Measurements from ENCODE around the gene TSSK3. TPM values are rescaled to one million over a fixed set of nuclear protein-coding genes. Genes with fewer than 3 reads are reported as not detected.

Gene TSSK3
- total and polyA plus RNA-seq, 2 donors (not counting 1 experiment from before 2014, with no cell fraction given): 1.8 to 11.6 TPM

DNA sequence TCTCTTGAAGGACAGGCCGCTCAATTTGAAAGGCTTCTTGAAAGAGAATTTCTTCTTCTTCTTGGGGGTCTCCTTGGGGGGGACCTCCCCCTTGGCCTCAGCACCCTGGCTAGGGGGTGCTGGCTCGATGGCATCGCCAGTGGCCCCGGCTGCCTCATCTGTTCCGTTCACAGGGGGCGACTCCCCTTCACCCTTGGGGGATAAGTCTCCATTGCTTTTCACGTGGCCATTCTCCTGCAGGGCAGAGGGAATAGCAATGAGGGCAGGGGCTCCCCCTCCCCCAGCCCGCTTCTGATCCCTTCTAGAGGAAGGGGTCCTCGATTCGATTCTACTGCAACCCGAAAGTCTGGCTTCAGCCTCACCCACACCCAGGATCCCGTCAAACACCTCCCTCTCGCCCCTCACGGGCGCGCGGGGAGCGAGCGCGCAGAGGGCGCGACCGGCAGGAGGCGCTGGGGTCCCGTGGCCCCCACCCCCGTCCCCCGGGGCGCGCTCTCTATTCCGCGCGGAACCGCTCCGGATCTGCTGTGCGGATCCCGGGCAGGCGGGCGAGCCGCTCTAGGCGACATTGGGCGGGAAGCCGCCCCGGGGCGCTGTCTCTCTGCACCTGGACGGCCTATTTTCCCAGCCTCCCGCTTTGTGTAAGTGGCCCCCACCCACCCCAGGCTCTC, 27.3 kb upstream of the TSSK3 start:
- H3K27me3 Mint-ChIP-seq: no peaks in the 10 kb centered on the region
- H3K27ac Mint-ChIP-seq: peak overlapping the region; percentile 91
- ATAC-seq (ENCODE audit: low read depth) (peak; percentile 32), DNase-seq (peak; percentile 87)
- Histone ChIP-seq H3K27ac (ENCODE audit: low read length in 2 of 2) (peak overlapping the region; percentile 34 to 61), H3K4me2 (replicated peaks; ENCODE audit: low read depth, low read length, poor library complexity, severe bottlenecking) (peak overlapping the region; percentile 89), H3K9me3 (ENCODE audit: control extremely low read depth in 1 of 3, control insufficient read depth in 2 of 3, insufficient read depth in 1 of 3, low read length in 2 of 3) (no peaks in the 10 kb centered on the region), H3K27me3 (replicated peaks in 1 of 4; ENCODE audit: control extremely low read depth in 1 of 4, control insufficient read depth in 3 of 4, insufficient read depth in 4 of 4, low read length in 3 of 4) (no peaks in the 10 kb centered on the region), H4K20me1 (ENCODE audit: control insufficient read depth, insufficient read depth, low read length, poor library complexity, severe bottlenecking) (peaks cover 40% of the 10 kb centered on the region), H3K79me2 (ENCODE audit: control insufficient read depth, insufficient read depth, low read length) (peaks cover 15% of the 10 kb centered on the region), H3K4me3 (ENCODE audit: control extremely low read depth in 1 of 5, extremely low read depth in 1 of 5, insufficient read depth in 1 of 5, low read depth in 2 of 5, low read length in 4 of 5) (peak overlapping the region; percentile 5 to 78 (median 70)), H3K9ac (ENCODE audit: low read length) (peak overlapping the region; percentile 75), H3K36me3 (replicated peaks in 1 of 2; ENCODE audit: control extremely low read depth in 1 of 2, control insufficient read depth in 1 of 2, extremely low read depth in 1 of 2, insufficient read depth in 2 of 2, low read length in 1 of 2) (peaks cover 1 to 39% of the 10 kb centered on the region in 2 experiments), H2AFZ (ENCODE audit: insufficient read depth, low read depth, low read length, poor library complexity, severe bottlenecking) (peak overlapping the region; percentile 31), H3K4me1 (ENCODE audit: control insufficient read depth in 2 of 2, insufficient read depth in 2 of 2, low read length in 2 of 2) (peaks cover 55 to 57% of the 10 kb centered on the region in 2 donors)
- H3K4me1 Mint-ChIP-seq: peaks cover 58% of the 10 kb centered on the region
- H3K4me3 Mint-ChIP-seq: peak overlapping the region; percentile 93
- 5% methylated on average over 44 of the region's 46 CpGs for WGBS (ENCODE audit: insufficient coverage)
- TF ChIP-seq EZH2 (IDR thresholded peaks at IDR 0.05; ENCODE audit: borderline replicate concordance, insufficient read depth, low read depth, low read length, poor library complexity, severe bottlenecking): no peak
- TF ChIP-seq, protein P1, sequence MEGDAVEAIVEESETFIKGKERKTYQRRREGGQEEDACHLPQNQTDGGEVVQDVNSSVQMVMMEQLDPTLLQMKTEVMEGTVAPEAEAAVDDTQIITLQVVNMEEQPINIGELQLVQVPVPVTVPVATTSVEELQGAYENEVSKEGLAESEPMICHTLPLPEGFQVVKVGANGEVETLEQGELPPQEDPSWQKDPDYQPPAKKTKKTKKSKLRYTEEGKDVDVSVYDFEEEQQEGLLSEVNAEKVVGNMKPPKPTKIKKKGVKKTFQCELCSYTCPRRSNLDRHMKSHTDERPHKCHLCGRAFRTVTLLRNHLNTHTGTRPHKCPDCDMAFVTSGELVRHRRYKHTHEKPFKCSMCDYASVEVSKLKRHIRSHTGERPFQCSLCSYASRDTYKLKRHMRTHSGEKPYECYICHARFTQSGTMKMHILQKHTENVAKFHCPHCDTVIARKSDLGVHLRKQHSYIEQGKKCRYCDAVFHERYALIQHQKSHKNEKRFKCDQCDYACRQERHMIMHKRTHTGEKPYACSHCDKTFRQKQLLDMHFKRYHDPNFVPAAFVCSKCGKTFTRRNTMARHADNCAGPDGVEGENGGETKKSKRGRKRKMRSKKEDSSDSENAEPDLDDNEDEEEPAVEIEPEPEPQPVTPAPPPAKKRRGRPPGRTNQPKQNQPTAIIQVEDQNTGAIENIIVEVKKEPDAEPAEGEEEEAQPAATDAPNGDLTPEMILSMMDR (IDR thresholded peaks at IDR 0.05): peak; percentile 90
- ChIA-PET CTCF (interaction anchor here (0.5 to 6.2 kb wide), 17 partner anchors 11 to 434 kb away, joined by 3 to 71 read pairs (median 8); partner anchors contain the start of genes BSDC1 and IQCC), POLR2A (interaction anchor here (0.7 to 3.9 kb wide), 15 partner anchors 14 to 690 kb away, joined by 3 to 53 read pairs (median 9); partner anchors contain the start of genes BSDC1, CCDC28B, EIF3I and FAM167B)
- intact Hi-C loops (cut with micrococcal nuclease): loop anchor here (2.0 to 5.0 kb wide), 4 partner anchors 18 to 120 kb away; no protein-coding TSS in a partner anchor
- no peaks in the 10 kb centered on the region for H3K9me3 Mint-ChIP-seq (ENCODE audit: insufficient read depth)

DNA sequence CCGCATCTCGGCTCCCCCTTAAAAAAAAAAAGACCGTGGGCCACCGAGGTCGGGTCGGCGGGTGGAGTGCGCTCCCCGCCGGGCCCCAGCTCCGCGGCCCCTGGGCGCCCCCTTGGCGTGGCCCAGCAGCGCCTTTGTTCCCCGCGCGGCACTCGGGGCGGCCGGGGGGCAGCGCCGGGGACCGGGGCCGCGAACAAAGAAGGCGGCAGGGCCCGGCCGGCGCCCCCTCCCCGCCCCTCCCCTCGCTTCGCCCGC, 26.9 kb upstream of the TSSK3 start:
- under 1% methylated on average over 34 of the region's 34 CpGs for WGBS (ENCODE audit: insufficient coverage)

More for the DNA sequence above, 26.9 kb upstream of the TSSK3 start:
- H3K79me2 ChIP-seq (ENCODE audit: control insufficient read depth, insufficient read depth, low read length): peaks cover 16% of the 10 kb centered on the region
- peaks cover 1 to 34% of the 10 kb centered on the region in 2 experiments for H3K36me3 ChIP-seq (replicated peaks in 1 of 2; ENCODE audit: control extremely low read depth in 1 of 2, control insufficient read depth in 1 of 2, extremely low read depth in 1 of 2, insufficient read depth in 2 of 2, low read length in 1 of 2)
- peak overlapping the region in 1 of 2 donors; percentile 61 for H3K27ac ChIP-seq (ENCODE audit: low read length in 2 of 2)
- peaks cover 57 to 61% of the 10 kb centered on the region in 2 donors for H3K4me1 ChIP-seq (ENCODE audit: control insufficient read depth in 2 of 2, insufficient read depth in 2 of 2, low read length in 2 of 2)
- ChIA-PET POLR2A (interaction anchor here (0.6 to 3.9 kb wide), 25 partner anchors 10 to 691 kb away, joined by 3 to 53 read pairs (median 6); partner anchors contain the start of genes BSDC1, CCDC28B, EIF3I and FAM167B), CTCF (interaction anchor here (0.9 to 6.2 kb wide), 21 partner anchors 13 to 262 kb away, joined by 3 to 71 read pairs (median 7); partner anchors contain the start of genes BSDC1, CCDC28B, IQCC and TMEM39B)
- peak overlapping the region; percentile 75 for H3K9ac ChIP-seq (ENCODE audit: low read length)
- peak overlapping the region; percentile 89 for H3K4me2 ChIP-seq (replicated peaks; ENCODE audit: low read depth, low read length, poor library complexity, severe bottlenecking)
- H3K9me3 Mint-ChIP-seq (ENCODE audit: insufficient read depth): no peaks in the 10 kb centered on the region
- H2AFZ ChIP-seq (ENCODE audit: insufficient read depth, low read depth, low read length, poor library complexity, severe bottlenecking): peak overlapping the region; percentile 31
- H4K20me1 ChIP-seq (ENCODE audit: control insufficient read depth, insufficient read depth, low read length, poor library complexity, severe bottlenecking): peaks cover 35% of the 10 kb centered on the region
- H3K4me3 Mint-ChIP-seq: peak overlapping the region; percentile 93
- DNase-seq (no peak), ATAC-seq (ENCODE audit: low read depth) (peak; percentile 13)
- TF ChIP-seq, protein P1 (IDR thresholded peaks at IDR 0.05): no peak
- no peak for TF ChIP-seq EZH2 (IDR thresholded peaks at IDR 0.05; ENCODE audit: borderline replicate concordance, insufficient read depth, low read depth, low read length, poor library complexity, severe bottlenecking)
- no peaks in the 10 kb centered on the region for H3K9me3 ChIP-seq (ENCODE audit: control extremely low read depth in 1 of 3, control insufficient read depth in 2 of 3, insufficient read depth in 1 of 3, low read length in 2 of 3)
- peak overlapping the region; percentile 91 for H3K27ac Mint-ChIP-seq
- intact Hi-C loops (cut with micrococcal nuclease): loop anchor here (2.0 to 5.0 kb wide), 4 partner anchors 19 to 121 kb away; no protein-coding TSS in a partner anchor
- peaks cover 60% of the 10 kb centered on the region for H3K4me1 Mint-ChIP-seq
- no peaks in the 10 kb centered on the region for H3K27me3 ChIP-seq (replicated peaks in 1 of 4; ENCODE audit: control extremely low read depth in 1 of 4, control insufficient read depth in 3 of 4, insufficient read depth in 4 of 4, low read length in 3 of 4)
- peak overlapping the region in 4 of 5 experiments; percentile 48 to 78 (median 72) for H3K4me3 ChIP-seq (ENCODE audit: control extremely low read depth in 1 of 5, extremely low read depth in 1 of 5, insufficient read depth in 1 of 5, low read depth in 2 of 5, low read length in 4 of 5)
- H3K27me3 Mint-ChIP-seq: no peaks in the 10 kb centered on the region

All from B cell (primary cell).